Right ventricle myocardium inferior (tissue), 1 donor: ENCODE measurements around the gene ENO1. TPM values are rescaled to one million over a fixed set of nuclear protein-coding genes. Genes with fewer than 3 reads are reported as not detected.
"Not testable (repeated sequence)": the region's sequence is repeated elsewhere in the genome, so short reads cannot be mapped to it uniquely, and the experiment has no call there.

Source experiments
- ATAC-seq: fragments of 200-7000 bp; cut with Tn5 transposase; one replicate; pipeline ENCODE4 v1.9.1; 2020; ENCODE audit warnings: mild to moderate bottlenecking, moderate library complexity
- DNase-seq: peaks from one replicate; pipeline ENCODE4 v3.0.0; 2021; ENCODE audit errors: missing footprints
- intact Hi-C: fragments of 100-400 bp; cut with DNase I; formaldehyde crosslinking; loops from one replicate; pipeline ENCODE4 v1.11.0; 2022
- total RNA-seq: library from RNA; stranded (reverse); fragmentation: NEBNext Ultra II Directional; extraction: Animal tissue kit (Norgen Biotek cat#: 25700); gene quantifications from one replicate; pipeline ENCODE4 v1.2.1, GENCODE V29; 2021
- donor health status: DM: no; HTN: yes; CAD: no; lungs with severe emphysema.

ENO1 gene
- total RNA-seq, 1 donor from 2014 or later: 169 TPM

DNA sequence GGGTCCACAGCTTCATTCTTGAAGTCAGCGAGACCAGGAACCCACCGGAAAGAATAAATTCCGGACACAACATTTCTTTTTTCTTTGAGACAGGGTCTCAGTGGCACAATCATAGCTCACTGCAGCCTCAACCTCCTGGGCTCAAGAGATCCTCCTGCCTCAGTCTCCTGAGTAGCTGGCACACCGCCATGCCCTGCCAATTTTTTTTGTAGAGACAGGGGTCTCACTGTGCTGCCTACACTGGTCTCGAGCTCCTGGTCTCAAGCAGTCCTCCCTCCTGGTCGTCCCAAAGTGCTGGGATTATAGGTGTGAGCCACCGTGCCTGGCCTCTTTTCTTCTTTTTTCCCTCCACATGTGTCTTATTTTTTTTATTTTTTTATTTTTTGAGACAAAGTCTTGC, 20.6 kb upstream of the ENO1 start:
- intact Hi-C loops: no loop called here
- DNase-seq: no peak
- no peak for ATAC-seq

DNA sequence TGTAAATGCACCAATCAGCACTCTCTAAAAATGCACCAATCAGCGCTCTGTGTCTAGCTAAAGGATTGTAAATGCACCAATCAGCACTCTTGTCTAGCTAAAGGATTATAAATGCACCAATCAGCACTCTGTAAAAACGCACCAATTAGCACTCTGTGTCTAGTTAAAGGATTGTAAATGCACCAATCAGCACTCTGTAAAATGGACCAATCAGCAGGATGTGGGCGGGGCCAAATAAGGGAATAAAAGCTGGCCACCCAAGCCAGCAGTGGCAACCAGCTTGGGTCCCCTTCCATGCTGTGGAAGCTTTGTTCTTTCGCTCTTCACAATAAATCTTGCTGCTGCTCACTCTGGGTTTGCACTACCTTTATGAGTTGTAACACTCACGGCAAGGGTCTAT, 19.9 kb upstream of the ENO1 start:
- intact Hi-C loops, ATAC-seq, DNase-seq: not testable (repeated sequence)

DNA sequence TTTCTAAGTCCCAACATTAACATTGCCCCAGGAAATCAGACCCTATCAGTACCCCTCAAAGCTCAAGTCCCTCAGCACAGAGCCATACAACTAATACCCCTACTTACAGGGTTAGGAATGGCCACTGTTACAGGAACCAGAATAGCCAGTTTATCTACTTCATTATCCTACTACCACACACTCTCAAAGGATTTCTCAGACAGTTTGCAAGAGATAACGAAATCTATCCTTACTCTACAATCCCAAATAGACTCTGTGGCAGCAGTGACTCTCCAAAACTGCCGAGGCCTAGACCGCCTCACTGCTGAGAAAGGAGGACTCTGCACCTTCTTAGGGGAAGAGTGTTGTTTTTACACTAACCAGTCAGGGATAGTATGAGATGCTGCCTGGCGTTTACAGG, 19.0 kb upstream of the ENO1 start:
- DNase-seq, intact Hi-C loops, ATAC-seq: not testable (repeated sequence)

DNA sequence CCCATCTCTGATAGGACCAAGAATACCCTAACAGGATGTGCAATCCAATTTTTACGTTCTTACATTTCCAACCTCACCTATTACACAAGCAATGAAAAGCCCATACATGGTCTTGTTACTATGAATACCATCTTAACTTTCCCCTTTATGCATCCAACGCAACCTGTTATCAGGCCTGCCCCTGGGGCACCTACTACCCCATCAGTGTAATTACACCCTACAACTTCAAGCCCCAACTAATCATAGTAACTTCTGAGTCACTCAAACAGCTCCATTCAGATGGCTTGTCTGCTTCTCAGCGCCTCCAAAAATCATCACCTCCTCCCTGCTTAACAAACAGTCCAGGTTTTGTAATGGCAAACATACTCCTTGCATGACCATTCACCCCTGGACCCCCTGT, 18.3 kb upstream of the ENO1 start:
- ATAC-seq, DNase-seq, intact Hi-C loops: not testable (repeated sequence)

DNA sequence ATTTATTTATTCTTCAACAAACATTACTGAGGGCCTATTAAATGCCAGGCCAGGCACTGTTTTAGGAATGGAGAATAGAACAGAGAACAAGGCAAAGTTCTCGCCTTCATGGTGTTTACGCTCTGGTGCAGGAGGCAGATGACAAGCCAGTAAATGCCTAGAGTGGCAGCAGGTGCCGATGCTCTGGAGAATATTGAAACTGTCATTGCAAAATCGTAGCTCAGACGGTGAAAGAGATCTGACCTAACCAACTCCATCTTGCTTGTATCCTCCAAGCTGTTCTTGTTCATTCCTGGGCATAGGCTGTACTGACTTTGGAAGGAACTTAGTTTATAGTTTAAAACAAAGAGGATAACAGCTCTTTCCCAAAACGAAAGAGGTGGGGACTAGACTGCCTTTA, 13.5 kb upstream of the ENO1 start:
- ATAC-seq: no peak
- intact Hi-C loops: no loop called here
- DNase-seq: no peak

DNA sequence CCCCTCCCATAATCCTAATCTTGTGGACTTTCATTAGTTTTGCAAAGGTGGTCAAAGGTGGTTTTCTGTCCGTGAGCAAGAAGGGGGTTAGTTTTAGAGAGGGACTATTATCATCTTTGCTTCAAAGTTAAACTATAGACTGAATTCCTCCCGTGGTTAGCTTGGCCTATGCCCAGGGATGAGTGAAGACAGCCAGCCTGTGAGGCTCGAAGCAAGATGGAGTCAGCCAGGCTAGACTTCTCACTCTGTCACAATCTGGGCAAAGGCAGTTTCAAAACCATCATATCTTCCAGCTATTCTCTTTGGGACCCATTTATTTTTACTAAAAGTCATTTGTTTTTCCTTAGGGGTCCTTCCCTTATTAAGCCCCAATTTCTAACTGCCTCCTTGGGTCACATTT, 12.9 kb upstream of the ENO1 start:
- ATAC-seq (no peak), DNase-seq (no peak)
- intact Hi-C loops: no loop called here

DNA sequence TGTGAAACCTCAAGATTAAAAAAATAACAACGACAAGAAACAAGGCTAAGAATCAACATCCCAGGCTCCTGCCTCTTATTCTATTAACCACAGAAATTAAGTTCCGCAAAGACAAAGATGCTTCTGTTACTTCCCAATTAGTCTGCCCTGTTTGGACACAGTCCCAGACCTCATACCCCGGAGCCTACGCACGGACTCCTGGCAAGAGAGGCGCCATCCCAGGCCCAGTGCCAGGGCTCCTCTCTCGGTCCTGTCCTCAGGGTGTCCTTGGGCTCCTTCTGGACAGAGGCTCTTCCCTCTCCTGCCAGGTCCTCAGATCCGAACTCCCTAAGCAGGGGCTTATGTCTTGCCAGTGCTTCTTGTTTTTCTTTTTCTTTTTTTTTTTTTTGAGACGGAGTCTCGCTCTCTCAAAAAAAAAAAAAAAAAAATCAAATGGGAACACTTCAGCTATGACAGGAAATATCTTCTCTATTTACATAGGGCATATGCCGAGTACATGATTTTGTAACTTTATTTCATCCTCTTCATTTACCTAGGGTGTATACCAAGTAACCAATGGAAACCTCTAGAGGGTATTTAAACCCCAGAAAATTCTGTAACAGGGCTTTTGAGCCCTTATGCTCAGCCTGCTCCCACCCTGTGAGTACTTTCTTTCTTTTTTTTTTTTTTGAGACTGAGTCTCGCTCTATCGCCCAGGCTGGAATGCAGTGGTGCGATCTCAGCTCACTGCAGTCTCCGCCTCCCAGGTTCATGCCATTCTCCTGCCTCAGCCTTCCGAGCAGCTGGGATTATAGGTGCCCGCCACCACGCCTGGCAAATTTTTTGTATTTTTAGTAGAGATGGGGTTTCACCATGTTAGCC, 11.7 kb upstream of the ENO1 start:
- intact Hi-C loops: no loop called here
- ATAC-seq: peak; percentile 98
- DNase-seq: peak; percentile 94

DNA sequence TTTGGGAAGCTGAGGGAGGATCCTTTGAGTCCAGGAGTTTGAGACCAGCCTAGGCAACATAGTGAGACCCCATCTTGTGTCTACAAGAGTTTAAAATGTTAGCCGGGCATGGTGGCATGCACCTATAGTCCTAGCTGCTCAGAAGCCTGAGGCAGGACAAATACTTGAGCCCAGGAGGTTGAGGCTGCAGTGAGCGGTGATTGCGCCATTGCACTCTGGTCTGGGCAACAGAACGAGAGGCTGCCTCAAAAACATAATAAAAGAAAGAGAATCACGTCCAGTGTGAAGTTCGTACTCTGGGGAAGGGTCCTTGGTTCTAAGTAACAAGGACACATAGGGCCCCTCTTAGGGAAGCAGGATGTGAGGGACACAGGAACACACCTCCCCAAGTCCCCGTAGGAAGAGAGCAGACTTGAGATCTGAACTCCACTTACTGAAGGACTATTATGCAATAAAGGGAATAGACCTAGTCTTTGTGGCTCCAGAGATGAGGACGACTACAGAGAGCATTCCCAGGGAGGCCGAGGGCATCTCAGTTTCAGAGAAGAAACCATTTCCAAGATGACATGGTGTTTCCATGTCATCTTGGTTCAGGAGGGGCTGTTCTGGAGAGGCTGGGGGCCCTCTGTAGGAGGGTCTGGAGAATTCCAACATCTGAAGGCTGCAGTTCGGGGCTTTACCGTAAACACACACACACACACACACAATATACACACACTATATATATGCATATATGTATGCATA, 10.8 kb upstream of the ENO1 start:
- DNase-seq (no peak), ATAC-seq (peak; percentile 40)
- intact Hi-C loops: no loop called here

DNA sequence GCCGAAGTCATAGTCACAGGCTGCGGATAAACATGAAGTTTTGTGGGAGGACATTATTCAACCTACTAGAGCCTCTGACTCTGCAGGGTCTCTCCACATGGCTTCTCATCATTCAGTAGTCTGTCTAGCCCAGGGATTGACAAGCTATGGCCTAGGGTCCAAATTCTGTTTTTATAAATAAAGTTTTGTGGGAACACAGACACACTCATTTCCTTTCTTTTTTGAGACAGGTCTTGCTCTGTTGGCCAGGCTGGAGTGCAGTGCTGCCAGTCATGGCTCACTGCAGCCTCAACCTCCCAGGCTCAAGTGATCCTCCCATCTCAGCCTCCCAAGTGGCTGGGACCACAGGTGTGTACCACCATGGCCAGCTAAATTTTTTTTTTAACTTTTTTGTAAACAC, 8.1 kb upstream of the ENO1 start:
- ATAC-seq (no peak), DNase-seq (no peak)
- intact Hi-C loops: no loop called here

DNA sequence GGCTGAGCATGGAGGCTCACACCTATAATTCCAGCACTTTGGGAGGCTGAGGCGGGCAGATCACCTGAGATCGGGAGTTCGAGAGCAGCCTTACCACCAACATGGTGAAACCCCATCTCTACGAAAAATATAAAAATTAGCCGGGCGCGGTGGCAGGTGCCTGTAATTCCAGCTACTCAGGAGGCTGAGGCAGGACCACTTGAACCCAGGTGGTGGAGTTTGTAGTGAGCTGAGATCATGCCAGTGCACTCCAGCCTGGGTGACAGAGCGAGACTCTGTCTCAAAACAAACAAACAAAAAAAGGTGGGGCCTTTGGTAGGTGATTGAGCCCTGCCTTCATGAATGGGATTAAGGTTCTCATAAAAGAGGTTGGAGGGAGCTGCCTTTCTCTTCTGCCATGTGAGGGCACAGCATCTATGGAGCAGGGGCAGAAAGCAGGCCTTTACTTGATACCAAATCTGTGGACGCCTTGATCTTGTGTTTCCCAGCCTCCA, 7.6 kb upstream of the ENO1 start:
- DNase-seq, ATAC-seq, intact Hi-C loops: not testable (repeated sequence)

DNA sequence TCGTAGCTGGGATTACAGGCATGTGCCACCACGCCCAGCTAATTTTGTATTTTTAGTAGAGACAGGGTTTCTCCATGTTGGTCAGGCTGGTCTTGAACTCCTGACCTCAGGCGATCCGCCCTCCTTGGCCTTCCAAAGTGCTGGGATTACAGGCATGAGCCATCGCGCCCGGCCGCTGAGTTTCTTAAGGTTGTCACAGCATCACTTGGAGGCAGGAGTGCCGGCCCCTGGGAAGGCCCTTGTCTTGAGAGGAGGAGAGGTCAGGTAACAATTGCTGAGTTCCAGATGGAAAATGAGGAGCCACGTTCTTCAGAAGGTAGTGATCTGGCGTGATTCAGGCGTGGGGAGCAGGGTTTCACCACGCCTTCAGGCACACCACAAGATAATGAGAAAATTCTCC, 5.6 kb upstream of the ENO1 start:
- intact Hi-C loops, ATAC-seq: not testable (repeated sequence)
- DNase-seq: peak; percentile 64

DNA sequence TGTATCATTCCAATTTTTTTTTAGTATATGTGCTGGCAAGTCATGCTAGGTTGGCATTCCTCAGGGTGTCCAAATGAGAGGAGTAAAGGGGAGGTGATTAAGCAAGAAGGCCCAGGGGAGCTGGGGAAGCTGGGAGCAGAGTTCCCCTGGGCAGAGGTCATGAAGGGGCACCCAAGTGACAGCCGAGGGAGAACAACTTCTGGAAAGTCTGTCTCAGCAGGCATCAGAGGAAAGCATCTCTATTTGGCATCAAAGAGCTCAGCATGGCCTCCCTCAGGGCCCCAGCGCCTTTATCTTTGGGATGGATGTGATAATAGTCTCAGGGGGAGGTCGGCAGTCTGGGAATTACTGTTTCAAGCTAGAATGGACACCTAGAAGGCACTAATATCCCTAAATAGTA, 5.0 kb upstream of the ENO1 start:
- no peak for ATAC-seq
- intact Hi-C loops: no loop called here
- DNase-seq: no peak

DNA sequence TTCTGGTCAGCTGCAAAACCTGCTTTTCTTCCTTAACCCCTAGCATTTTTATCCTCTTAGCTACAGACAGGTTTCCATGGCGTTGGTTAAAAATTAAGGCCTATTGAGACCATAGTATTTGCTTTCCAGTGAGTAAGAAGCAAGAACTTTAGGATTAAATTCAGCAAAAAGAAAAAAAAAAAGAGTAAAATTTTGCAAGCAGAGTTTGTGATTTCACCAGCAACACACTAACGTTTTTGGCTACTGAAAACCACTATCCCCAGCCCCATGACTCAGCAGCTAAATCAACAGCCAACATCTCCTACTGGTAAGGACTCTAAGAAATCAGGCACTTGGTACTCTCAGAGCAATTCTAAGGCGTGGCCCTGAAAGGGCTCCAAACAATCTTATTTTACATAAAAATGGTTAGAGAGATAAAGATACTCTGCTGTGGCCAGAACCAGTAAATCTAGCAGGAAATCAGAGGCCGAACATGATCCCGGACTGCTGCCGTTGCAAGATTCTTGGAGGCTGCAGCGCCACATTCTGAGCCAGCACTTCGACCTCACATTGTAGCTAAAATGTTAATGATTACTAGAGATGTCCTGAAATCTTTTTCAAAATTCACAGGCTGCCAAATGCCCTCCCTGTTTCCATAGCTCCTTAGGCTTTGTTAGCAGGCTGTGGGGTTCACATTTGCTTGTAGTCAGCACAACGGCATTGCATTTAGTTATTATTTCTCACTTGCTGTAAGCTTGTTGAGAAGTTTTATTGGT, 1.6 kb upstream of the ENO1 start:
- ATAC-seq (peak; percentile 47), DNase-seq (no peak)
- intact Hi-C loops: no loop called here

DNA sequence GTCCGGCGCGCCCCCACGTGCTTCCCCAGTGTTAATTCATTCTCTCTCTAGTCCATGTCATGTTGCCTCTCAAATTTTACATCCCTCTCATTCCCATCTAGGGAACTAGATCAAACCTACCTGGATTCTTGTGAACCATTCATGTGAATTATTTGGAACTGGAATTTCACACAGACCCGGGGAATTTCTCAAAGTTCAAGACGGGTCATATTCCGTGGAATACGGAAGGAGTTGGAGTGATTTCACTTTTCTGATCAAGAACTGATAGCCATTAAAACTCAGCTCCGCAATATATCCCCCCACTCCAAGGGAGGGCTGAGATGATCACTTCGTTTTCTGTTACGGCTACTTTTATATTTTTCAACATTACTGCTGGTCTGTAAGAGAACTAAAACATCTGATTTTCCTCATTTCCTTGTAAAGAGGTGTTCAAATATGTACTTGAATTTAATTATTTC, 1.0 kb upstream of the ENO1 start:
- intact Hi-C loops: no loop called here
- ATAC-seq (no peak), DNase-seq (no peak)

DNA sequence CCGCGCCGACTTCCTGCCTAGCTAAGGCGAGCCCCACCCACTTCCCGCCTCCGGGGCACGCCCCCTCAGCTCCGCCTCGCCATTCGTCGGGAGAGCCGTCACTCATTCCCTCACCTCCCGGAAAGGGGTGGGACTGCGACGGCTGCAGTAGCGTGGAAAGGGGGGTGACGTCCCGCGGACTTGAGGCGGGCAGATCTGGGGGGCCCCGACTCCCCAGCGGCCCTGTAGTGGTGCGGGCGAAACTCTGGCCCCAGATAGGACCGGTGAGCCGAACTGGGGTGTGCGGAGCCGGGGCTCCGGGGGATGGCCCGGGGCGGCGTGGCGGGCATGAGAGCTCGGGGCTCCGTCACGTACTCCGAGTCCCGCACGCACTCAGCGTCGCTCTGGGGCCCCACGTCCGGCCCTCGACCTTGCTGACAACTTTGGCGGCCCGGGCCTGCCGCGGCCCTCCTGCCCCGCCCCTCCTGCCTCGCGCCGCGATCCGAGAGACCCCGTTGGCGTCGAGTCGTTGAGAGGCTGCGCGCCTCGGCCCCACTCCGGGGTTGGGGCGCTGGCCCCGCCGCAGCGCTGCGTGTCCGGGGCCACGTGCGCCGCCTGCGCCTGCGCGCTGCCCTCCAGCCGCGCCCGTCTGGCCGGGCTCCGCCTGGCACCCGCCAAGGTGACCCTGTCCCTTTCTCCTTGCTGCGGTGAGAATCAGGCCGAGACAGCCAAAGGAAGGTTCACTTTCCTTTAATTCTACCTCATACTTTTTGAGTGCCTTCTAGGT, 395 bp upstream of the ENO1 start:
- intact Hi-C loops: no loop called here
- ATAC-seq (peak; percentile 94), DNase-seq (peak; percentile 99)

DNA sequence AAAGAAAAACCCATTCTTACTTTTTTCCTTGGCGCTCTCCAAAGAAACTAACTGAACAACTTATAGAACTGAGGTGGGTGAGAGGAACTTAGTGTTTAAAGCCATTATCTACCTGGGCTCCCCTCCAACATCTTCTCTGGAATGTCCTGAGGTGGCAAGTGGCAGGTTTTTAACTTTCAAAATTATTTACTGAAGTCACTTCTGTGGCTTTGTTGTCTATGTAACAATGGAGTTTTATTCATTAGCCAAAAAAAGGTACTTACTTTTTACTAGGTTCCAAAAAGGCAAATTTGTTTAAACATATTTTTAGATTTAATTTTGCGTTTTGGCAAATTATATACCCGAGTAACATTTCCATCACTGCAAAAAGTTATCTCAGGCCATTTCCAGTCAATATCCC, 2.4 kb downstream of the ENO1 start:
- DNase-seq: no peak
- ATAC-seq: no peak
- intact Hi-C loops: no loop called here

DNA sequence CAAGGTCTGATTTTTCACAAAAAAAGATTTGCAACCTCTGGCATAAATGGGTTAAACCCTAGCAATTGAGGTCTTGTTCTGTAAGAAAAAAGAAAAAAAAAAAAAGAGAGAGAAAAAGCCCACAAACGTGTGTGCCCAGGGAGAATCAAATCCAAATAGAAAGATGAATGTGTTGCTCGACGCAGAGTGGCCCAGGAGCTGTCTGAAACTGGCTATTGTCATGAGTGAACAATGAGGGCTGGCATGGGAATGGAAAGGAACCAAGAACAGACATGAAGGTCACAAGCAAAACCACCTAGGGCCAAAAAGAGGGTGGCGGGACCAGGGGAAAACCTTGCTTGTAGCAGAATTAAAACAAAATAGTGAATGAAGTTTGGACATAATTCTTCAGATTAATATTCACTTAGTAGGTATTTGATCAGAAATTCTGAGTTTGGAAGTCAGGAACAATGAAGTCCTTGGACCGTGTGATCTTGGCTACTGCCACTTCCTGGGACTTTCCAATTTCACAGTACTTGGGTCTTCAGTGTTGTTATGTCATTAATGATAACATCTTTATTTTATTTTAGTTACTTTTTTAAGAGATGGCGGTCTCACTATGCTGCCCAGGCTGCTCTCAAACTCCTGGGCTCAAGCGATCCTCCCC, 3.1 kb downstream of the ENO1 start:
- intact Hi-C loops: no loop called here
- DNase-seq: no peak
- ATAC-seq: no peak
